ENCODE data around the gene ZNF501. TPM values are rescaled to one million over a fixed set of nuclear protein-coding genes. Genes with fewer than 3 reads are reported as not detected.
A peak's percentile ranks its signal among the peaks of the same experiment; 100 is the strongest.

ZNF501 gene
- total and polyA plus RNA-seq, 2 of the 13 experiments (the other 11 are each of a cell fraction or from before 2014, with no cell fraction given) = 2.4 to 2.8 TPM

DNA sequence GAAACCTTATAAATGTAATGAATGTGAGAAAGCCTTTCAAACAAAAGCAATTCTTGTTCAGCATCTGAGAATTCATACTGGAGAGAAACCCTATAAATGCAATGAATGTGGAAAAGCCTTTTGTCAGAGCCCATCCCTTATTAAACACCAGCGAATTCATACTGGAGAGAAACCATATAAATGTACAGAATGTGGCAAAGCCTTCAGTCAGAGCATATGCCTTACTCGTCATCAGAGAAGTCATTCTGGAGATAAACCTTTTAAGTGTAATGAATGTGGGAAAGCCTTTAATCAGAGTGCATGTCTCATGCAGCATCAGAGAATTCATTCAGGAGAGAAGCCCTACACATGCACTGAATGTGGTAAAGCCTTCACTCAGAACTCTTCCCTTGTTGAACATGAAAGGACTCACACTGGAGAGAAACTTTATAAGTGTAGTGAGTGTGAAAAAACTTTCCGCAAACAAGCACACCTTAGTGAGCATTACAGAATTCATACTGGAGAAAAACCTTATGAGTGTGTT lies 5.3 kb downstream of the ZNF501 start:
- H4K20me1 ChIP-seq (ENCODE audit: insufficient read depth, low read length) = no peaks in the 10 kb centered on the region
- FAIRE-seq (no peak), ATAC-seq (no peak), DNase-seq (ENCODE audit: low spot score) (no peak)
- peaks cover 86% of the 10 kb centered on the region for H3K9me3 ChIP-seq (ENCODE audit: low read length)
- 71% methylated on average over 3 of the region's 3 CpGs for WGBS (ENCODE audit: low lambda C conversion rate)
- no peak for TF ChIP-seq CEBPZ (IDR thresholded peaks at IDR 0.05; ENCODE audit: low read length)
- TF ChIP-seq CAMTA2 (CRISPR knock-in tag; IDR thresholded peaks at IDR 0.05; ENCODE audit: borderline replicate concordance) = no peak
- no peak for TF ChIP-seq ZSCAN29 (CRISPR knock-in tag; conservative IDR thresholded peaks at IDR 0.05)
- TF ChIP-seq NFYC (CRISPR knock-in tag; IDR thresholded peaks at IDR 0.05) = no peak
- TF ChIP-seq ZNF274 (CRISPR knock-in tag; IDR thresholded peaks at IDR 0.05) = peak; percentile 65; the same call in 1 of the 2 replicates
- no peak for TF ChIP-seq SAFB2 (CRISPR knock-in tag; IDR thresholded peaks at IDR 0.05; ENCODE audit: borderline replicate concordance, low read depth)
- ChIA-PET CTCF (ENCODE audit: low intra/inter-chr PET ratio, low total read pairs) (no interaction called here), POLR2A (no interaction called here)
- no peak overlapping the region for H3K4me2 ChIP-seq (ENCODE audit: low read depth, low read length)
- in situ Hi-C loops (cut with HindIII; ENCODE audit: extremely low pct_ligation_motif_present, low pct_unique_long_range_greater_than_20kb) (no loop called here), intact Hi-C loops (cut with micrococcal nuclease; ENCODE audit: unreplicated experiment) (no loop called here)
- no peak overlapping the region for H3K27ac ChIP-seq (ENCODE audit: extremely low read length, insufficient read depth, low read length)
- no peaks in the 10 kb centered on the region for H3K79me2 ChIP-seq (ENCODE audit: insufficient read depth, low read length)
- BruUV-seq (replicated peaks) = no TSS peak
- no peaks in the 10 kb centered on the region; a peak in 1 of 5 replicates for H3K27me3 ChIP-seq (ENCODE audit: control insufficient read depth in 1 of 2, insufficient read depth in 2 of 2, low read length in 2 of 2)
- H3K9ac ChIP-seq (ENCODE audit: insufficient read depth, low read depth, low read length) = no peak overlapping the region
- H3K36me3 ChIP-seq (replicated peaks in 1 of 2; ENCODE audit: control insufficient read depth in 1 of 2, insufficient read depth in 2 of 2, low read length in 2 of 2) = peaks cover 0 to 6% of the 10 kb centered on the region in 2 experiments; a peak in 2 of 5 replicates
- no peak overlapping the region for H3K4me3 ChIP-seq (replicated peaks in 1 of 3; ENCODE audit: insufficient read depth in 1 of 3, low read depth in 2 of 3, low read length in 3 of 3)
- H3K4me1 ChIP-seq (ENCODE audit: insufficient read depth, low read length) = peaks cover 9% of the 10 kb centered on the region
- no peak overlapping the region for H2AFZ ChIP-seq (ENCODE audit: low read length)

All from HepG2 (cell line).